Fibroblast of mammary gland (primary cell): ENCODE data around the gene TPO.

Source experiments
- DNase-seq: peaks from one replicate; pipeline ENCODE4 v3.0.0-alpha.2; 2010; ENCODE audit warnings: low read depth
- H3K4me3 ChIP-seq: 2 replicates; pipeline ENCODE4 v1.5.1; 2011; ENCODE audit warnings: low read depth, mild to moderate bottlenecking, low read length, moderate library complexity; ENCODE audit not compliant: control insufficient read depth
- CTCF ChIP-seq: conservative IDR thresholded peaks from 2 replicates; pipeline ENCODE4 v1.5.1; 2011; ENCODE audit warnings: low read depth, low read length, inconsistent platforms; ENCODE audit not compliant: control insufficient read depth, insufficient read depth

Gene TPO

GRCh38 chr2:1556776-1557466, 143.7 kb downstream of the TPO start:
- TF ChIP-seq CTCF, result no peak
- no peak overlapping the region for H3K4me3 ChIP-seq
- peak; percentile 91 for DNase-seq

- H3K4me3 ChIP-seq, result no peak overlapping the region
- TF ChIP-seq CTCF, result no peak
- DNase-seq, result no peak
Measured at GRCh38 chr2:1557467-1557820, 144.2 kb downstream of the TPO start.

DNA sequence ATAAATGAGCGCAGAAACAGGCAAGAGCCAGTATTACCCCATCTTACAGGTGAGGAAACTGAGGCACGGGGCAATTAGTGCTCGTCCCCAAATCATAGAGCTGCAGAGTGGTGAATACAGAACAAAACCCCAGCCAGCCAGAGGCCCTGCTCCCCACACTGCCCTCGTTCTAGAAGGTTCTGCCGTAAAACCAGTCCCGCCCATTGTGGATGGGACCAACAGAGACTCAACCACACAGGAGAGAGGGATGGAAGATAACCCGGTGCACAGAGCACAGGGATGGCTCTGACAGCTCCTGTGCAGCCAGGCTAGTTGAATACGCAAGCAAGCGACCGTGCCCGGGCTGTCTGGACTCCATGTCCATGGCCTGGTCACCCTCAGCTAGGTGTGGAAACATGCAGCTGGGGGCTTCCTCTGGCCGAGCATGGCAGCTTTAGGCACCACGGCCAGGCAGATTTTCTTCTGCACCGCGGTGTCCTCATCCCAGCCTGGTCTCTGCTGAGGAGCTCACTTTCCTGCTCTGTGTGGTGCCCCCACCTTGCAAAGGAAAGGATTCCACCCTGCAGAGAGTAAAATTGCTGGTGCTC, 146.4 kb downstream of the TPO start:
- H3K4me3 ChIP-seq, result no peak overlapping the region
- no peak for DNase-seq
- TF ChIP-seq CTCF, result no peak

DNA sequence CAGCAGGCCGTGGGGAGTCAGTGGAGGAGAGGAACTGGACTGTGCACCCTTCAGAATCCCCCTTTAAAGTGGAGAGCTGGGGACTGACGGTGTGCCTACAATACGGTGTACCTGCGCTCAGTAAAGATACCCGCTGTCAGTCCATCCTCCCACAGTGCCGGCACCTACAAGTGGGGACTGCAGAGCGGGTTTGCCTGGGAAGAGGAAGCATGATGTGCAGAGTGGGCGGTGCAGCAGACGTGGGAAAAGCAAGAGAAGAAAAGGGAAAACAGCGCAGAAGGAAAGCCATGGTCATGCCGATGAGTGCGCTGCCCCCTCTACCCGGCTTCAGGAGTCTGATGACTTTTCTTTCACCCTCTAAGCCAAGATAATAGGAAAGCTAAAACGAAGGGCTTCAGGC, 148.0 kb downstream of the TPO start:
- no peak for DNase-seq
- TF ChIP-seq CTCF, result no peak
- no peak overlapping the region for H3K4me3 ChIP-seq

DNA sequence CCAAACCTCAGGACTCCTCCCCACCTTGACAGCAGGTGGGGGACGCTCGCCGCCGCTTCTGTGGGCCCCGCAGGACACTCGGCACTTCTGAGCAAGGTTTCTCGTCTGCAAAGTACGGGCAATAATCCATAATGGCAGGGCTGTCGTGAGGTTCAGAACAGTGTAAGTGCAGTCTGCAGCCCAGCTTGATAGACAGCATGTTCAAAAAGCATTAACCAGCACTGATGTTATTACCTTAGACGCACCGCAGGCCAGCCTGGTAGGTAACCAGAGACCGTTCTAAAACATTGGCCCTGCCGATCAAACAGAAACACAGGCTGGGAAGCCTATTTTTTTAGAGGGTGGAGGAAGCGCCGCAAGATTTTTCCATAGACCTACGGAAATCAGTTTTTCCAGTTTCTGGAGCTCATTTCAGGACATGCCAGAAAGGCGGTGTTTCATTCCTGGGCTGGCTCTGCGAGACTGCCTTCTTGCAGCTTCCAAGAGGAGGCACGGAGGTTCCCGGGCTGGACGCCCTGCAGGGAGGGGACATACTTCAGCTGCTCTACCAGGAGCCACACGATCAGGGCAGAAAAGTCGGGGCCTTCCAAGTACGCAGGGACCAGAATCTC, 148.7 kb downstream of the TPO start:
- no peak overlapping the region for H3K4me3 ChIP-seq
- TF ChIP-seq CTCF, result no peak
- DNase-seq, result no peak

DNA sequence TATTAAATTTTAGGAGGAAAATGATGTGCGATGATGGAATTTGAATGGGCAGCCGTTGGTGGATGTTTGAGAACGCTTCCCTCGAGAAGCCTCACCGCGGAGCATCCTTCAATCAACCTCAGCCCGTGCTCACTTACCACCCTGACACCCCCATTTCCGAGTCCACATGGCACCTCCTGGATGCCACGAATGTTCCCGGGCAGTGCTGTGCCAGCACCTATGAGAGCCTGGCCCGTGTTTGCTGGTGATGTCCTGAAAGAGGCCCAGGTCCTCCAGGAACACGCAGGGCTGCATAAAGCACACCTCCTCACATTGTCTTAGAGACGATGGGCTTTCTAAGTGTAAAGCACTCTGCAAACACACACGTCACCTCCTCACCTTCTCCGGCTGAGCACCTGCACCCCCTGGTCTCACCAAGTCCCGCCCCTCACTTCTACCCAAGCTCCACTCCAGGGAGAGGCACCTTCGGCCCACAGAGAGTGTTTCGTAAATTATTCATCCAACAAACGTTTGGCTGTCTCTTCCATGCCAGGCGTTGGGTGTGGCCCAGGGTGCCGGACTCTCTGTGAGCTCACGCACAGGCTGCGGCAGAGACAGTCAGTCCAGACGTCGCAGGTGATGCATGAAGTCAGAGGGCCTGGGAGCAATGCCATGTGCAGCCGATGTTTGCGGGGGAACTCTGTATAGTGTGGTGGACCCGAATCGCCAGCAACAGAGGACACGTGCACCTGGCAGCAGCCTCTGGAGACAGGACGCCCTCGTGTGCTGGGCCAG, 150.0 kb downstream of the TPO start:
- no peak for TF ChIP-seq CTCF
- no peak overlapping the region for H3K4me3 ChIP-seq
- DNase-seq, result no peak
